Stimulated activated CD8-positive, alpha-beta memory T cell treated with anti-CD3 and anti-CD28 coated beads, Interleukin-7, amount 100 ng/mL, for 48 hours (primary cell): ENCODE measurements around the gene HOXD1.

Source experiments
- DNase-seq, 2 donors: peaks; one replicate each; pipeline ENCODE4 v3.0.0-alpha.2; 2020; ENCODE audit warnings: low read depth in 1 of 2; ENCODE audit errors: extremely low read depth in 1 of 2

Gene HOXD1

DNA sequence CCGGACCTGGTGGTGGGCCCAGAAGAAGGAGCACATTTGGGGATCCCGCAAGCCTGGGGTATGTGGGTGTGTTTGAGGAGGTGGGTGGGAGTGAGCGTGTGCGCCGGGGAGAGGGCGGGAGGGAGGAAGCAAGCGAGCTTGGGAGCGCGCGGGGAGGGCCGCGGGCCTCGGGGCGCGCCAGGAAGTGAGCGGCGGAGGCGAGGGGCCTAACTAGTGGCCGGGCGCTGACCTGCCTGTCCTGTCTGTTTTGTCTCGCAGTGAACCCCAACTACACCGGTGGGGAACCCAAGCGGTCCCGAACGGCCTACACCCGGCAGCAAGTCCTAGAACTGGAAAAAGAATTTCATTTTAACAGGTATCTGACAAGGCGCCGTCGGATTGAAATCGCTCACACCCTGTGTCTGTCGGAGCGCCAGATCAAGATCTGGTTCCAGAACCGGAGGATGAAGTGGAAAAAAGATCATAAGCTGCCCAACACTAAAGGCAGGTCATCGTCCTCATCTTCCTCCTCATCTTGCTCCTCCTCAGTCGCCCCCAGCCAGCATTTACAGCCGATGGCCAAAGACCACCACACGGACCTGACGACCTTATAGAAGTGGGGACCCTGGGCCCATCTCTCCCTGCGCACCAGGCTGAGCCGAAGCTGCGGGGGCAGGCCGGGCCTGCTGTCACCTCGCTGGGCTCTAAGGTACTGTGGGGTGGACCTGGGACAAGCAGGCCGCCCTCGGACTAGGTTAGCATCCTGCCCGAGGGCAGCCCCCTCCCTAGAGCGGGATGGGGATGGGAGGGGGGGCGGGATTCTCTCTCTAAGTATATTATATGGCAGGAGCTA lies 35.9 kb upstream of the HOXD1 start:
- no peak for DNase-seq

DNA sequence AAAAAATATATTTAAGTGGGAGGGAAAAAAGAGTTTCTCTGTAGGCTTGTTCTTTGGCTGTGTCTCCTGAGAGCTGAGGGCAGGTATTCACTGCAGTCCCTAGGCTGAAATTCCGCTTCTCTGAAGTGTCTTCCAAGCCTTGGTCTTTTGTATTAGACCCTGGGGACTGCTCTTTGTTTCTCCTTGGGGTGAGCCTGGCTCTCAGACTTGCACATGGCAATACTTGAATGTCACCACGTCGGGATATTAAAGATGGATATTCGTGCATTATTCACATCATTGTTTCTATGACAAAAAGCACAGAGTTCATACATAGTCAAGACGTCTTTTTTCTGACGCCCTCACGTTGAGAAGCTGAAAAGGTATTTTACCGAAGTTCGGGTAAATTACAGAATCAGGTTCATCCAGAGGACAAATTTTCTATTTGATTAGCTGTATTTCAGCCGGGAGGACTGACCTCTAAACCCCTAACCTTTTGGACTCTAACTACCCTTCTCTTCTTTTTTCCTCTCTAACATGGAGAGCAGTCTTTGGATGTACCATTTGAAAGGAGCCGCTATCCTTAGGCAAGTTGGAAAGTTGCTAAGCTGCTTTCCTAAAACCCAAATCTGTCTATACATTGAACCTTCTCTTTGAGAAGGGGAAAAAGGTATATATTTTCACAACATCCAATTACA lies 33.8 kb upstream of the HOXD1 start:
- no peak for DNase-seq

DNA sequence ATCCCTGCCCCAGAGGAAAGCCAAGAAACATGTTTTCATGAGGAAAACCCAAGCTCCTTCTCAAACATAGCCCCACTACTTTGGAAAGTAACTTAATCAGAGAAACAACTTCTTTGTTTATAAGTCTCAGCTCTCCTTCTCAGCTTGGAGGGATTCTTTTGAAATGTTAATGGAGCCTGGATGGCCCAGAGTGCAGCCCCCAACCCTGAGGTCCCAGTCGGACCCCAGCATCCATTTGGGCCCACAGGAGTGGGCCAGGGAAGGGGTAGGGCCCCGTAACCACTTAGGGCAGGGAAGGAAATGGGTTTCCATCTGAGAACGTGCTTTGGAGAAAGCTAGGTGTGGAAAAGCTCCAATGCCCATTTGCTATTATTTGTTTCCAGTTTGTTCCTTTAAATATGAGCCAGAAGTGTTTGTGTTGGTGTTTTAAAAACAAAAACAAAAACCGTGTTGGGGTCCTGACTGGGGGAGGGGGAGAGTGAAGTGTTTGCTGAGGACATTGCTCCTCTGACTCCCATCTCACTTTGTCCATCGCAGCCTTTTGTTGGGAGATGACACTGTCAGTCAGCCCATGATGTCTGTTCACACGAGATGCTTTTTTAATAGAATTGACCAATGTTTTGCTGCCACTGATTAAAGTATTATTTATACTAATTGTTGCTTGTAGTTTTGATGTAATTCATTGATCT lies 33.0 kb upstream of the HOXD1 start:
- DNase-seq = no peak

DNA sequence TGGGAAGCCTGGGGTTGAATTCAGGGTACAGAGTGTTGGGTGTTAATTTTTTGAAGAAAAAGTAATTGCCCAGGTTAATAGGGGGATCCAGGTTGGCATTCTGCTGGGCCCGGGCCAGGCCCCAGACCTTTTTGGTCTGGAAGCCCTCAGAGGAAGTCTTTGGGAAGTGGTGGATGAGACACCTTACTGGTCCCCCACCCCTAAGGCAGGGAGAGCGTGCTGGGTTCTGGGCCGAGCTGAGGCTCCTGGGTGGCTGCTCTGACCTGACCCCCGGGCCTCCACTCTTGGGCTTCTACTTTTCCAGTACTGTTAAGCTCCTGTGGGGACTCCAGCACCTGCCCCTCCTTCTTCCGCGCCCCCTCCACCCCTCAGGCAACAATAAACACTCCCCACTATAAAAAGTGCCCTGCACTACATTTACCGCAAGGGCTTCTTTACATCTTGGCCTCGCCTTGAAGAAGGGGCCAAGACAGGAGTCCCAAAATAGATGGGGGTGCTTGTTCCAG lies 32.1 kb upstream of the HOXD1 start:
- no peak for DNase-seq

DNA sequence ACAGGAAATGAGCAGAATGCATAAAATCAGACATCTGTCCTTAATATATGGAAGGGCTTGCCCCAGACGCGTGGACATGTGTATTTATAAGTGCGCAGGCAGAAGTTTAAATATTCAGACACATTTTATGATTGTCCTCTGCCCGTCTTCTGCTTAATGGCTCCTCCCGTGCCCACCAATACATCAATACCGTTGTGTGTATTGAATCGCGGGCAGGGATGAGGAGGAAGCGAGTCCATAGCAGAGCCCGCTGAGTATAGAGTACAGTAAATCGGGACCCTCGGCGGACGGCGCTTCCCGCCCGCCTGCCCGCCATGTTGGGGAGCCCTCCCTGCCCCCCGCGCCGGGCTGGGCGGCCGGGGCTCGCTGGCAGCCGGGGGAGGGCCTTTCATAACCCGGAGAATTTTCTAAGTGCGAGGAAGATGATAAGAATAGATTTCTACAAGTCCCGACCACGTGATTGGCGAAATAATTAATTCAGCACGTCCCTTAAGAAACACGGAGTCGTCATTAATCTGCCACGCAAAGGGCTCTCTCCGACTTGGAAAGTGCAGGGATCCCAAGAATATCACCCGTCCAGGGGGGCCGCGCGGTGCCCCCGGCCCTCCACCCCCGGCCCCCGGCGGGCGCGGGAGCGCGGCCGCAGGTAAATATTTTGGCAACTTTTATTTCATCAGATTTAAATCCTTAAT lies 31.5 kb upstream of the HOXD1 start, which contains the start of gene HOXD3:
HOXD3 (plus strand) TSS at position 501 of the 692 bp plus-strand sequence. CDS start 11,808 bp downstream, outside the sequence.
- DNase-seq = no peak

DNA sequence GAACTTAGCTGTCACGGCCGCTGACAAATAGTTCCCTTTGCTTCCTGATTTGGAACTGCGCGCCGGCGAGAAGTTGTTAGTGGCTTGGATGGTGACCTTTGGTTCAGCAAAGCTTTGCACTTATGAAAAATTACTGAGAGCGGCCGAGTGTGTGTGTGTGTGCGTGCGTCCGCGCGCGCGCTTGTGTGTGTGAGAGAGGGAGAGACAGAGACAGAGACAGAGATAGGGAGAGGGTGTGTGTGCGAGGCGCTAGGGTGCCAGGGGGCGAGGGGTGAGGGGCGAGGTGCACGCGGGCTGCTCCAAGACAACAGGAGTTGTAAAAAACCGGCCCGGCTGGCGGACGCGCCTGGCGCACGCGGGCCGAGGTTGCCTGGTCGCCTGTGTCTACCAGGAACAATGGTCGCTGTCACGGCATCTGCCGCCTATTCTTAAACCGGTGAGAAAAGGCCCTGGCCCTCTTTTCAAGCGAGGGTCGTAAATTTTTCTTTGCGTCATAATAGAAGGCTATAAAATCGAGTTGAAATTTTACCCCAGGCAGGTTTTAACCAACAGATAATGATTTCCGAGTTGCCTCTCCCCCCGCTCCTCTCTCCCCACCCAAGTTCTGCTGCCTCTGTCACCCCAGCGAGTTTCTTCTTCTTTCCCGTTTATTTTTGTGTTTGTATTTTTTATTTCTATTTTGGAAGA lies 30.8 kb upstream of the HOXD1 start:
- DNase-seq = no peak

DNA sequence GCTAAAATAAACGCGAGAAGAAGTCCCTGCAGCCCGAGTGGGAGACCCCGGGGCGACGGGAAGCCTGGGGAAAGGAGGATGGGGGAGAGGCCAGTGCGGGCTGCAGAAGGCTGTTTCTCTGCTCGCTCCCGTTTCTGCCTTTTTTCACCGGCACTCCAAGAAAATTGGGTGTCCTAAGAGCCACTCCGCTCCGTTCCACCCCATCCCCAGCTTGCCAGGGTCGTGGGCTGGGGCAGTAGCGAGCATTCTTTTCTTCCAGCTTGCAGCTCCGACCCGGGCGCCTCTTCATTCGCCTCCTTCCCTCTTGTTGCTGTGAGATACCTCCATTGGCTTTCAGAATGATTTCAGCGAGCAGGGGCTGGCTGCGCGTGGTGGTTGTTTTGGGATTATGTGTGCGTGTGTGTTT lies 30.3 kb upstream of the HOXD1 start:
- no peak for DNase-seq

DNA sequence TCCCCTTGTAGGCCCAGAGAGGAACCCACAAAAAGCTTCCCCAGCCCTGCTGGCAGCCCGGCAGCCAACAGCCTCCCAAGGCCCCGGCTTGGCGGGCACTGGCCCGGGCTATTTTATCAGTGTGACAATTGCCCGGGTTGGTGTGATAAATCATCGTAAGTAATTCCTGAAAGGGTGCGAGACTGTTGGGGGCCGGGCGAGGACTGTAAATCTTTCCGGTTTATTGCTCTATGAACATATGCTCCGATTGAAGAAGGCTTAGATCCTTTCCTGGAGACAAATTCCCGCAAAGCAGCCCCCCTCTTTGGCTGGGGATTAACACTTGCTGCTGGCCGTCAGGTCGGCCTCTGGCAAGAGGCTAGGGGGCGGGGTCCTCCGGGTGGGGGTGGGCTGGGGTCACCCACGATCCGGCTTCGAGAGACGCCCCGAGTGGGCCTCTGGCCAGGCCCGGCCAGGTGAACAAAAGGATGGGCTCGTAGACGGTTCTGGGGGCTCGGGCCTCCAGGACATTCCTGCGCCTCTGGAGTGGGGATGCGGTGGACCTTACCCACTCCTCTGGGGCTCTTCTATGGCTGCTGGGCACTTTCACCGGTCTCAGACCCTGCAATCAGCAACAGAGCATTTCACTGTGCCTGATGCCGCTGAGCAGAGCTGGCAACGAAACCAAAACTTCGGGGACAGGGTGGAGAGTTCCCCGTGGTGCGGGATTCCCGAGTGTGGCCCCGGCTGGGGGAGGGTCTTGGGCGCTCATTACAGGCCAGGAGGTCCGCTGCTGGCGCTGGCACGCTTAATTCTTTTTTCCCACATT lies 29.4 kb upstream of the HOXD1 start:
- DNase-seq = no peak

DNA sequence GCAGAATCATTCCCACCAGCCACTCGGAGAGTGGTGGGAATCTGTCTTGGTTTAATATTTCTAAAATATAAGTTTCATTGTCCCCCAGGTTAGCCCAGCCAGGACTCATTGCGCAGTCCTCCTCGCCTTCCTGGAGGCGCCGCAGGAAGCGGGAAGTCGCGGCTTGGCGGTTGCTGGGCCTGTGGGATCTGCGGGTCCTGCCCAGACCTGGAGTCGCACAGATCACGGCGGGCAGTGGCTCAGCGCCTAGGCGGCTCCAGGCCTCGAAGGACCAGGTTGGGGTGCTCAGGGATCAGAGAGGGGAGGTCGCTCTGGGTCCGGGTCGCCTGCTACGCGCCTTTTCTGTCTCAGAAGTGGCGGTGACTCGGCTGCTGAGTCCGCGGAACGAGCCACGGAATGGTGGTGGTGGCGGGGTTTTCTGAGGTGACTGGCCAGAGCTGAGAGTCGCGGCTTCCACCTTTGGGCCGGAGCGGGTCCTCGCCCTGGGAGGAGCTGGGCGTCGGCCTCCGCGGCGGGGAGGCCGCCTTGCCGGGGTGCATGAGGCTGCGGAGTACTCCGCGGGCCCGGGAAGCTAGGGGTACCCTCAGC lies 28.7 kb upstream of the HOXD1 start:
- no peak for DNase-seq

DNA sequence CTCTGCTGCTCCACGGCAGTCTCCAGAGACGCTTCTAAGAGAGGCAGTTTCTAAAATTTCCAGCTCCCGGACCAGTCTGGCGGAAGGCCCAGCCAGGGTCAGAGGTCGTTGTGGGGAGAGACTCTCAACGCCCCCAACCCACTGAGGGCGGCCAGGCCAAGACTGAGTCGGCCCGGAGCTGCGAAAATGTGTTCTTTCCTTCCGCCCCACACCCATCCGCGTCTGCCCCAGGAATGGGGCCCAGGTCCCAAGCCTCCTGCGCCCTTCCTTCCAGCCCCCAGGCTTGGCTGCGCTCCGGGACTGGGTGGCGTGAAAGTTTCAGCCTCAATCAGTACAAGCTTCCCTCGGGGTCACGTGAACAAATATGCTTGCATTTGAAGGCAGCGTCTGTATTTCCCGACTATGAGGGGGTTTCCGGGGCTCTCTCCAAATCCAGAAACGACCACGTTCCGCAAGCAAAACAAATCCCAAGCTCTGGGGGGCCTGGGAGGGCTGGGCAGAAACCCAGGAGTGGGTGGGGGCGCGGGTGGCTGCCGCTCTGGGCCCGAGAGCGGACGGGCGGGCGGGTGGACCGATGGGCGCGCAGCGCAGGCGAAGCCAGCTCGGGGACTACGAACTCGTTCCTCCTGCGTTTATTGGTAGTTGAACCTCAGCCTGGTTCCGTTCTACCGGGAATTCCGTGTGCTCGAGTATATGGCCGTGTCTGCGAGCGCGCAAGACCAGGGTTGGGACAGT lies 28.1 kb upstream of the HOXD1 start:
- DNase-seq = no peak

DNA sequence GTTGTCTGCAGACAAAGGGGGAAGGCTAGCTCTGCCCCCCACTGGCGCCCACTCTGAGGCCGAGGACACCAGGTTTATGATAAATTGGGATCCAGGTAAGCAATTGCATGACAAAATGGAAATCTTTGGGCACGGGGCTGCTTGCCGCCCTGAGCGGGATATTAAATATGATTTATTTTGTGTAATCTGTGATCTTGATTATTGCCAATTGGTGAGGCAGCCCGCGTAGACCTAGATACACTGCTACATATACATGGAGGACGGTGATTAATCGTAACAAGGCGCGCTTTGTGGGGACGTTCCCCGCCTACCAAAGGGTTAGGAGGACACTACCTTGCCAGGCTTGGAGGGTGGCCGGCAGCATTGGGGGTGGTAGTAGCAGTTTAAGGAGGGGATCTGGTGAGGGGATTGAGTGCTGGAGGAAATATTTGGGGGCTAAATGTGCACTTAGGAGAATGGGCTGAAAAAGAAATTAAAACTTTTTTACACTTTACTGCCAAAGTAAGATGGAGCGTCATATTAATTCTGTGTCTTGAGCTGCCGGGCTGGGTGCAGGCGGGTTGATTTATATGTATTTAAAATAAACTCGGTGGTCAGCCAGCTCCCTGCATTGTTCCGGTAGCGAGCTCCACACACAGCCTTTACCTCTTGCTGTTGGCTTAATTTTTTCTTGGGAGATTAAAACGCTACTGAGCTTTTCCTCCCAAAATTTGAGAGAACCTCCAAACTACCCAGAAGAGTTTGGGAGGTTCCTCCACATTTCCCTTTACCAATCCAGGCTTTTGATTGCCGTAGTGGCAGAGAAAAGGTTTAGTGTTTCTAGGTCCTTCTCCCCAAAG lies 27.3 kb upstream of the HOXD1 start:
- DNase-seq = no peak

DNA sequence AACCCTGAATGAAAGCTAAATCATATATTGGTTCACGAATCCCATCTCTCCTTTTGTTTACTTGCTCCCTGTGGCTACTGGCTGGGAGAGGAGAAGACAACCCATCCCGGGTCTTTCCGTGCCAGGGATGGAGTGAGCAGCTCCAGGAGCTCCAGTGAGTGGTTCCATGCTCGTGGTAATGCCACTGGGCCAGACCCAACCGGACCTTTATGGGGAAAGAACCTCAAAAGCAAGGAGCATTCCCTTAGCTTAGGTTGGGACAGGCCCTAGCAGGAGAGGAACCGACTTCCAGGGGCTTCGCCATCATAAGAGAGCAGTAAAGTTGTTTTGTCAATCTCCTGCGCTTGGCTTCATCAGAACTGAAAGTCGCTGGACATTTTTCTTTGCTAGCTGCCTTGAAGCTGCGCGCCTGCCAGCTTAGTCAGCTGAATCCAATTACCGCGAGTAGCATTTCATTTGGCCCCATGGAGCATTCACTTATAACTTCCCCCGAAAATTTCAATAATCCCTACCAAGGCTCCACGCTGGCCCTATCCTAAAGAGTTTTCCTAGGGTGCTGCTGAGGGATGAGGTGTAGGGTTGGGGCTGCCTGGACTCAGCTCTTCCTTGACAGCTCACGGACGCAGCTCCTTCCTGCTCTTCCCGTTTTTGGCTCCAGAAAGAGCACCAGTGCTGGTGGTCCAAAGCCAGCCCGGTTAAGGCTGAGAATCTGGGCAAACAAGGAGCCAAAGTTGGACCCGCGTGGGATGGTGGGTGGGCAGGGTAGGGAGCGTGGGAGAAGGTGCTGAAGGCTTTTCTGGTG lies 26.4 kb upstream of the HOXD1 start:
- no peak for DNase-seq

DNA sequence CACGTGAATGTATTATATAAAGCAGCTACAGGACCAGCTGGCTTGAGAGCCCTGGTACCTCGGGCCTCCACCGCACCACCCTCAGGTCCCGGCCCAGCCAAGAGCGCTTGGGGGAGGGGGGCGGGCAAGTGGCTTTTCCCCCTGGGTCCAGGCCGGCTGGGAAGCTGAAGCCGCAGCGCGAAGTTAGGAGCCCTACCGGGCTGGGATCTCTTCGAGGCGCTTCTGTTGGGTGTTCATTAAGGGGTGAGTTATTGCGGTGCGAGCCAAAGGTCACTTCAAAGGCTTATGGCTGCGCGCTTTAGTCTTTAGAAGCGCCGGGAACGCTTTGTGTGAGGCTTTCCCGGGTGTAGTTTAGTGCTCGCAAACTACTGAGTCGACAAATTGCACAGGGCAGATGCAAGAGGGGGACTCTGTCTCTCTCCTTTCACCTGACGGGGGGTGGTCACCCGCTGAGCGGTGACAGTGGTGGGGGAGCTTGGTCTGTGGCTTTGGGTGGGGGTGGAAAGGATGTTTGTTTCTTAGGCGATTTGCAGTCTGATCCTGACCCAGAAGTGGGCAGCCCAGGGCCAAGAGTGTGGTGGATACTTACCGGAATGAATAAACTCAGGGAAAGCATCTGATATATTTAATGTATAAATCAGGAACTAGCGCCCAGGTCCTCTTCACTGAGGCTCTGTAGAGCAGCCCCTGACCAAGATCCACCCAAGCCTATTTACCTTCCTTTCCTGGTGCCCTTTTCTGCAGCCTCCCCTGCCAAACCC lies 25.4 kb upstream of the HOXD1 start:
- DNase-seq = no peak

DNA sequence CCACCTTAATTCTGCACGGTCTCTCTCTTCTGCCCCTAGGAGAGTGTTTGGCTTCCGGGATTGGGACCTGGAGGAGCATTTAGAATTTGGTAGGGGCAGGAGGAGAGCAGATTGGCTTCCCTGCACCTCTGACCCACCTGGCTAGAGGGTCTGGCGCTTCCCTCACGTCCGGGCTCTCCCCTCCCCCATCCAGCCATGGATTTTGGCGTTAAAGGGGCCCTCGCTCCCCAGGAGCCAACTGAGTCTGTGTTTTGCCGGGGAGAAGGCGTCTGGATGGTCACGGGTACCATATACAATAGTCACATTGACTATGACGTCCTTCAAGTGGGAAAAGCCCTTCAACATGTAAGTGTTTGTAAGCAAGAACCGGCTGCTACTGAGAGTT lies 24.8 kb upstream of the HOXD1 start:
- DNase-seq = no peak

DNA sequence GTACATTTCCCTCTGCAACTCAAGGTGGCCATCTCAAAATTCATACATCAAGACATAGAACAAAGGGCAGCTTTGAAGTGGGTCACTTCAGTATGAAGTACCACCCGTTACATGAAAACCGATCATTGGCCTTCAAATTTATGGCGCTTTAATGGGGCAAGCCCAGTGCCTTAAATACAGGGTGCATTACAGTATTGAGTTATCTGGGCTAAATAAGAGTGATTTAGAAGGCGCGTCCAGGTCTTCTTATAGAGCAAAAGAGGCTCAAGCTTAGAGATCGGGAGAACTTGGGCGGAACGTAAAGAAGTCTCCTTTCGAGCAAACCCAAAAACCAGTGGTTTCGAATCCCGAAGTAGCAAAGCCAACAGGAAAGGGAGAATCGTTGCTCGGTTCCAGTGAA lies 24.3 kb upstream of the HOXD1 start:
- DNase-seq = no peak
